H1 (cell line): ENCODE data around the gene MKI67. TPM values are rescaled to one million over a fixed set of nuclear protein-coding genes. Genes with fewer than 3 reads are reported as not detected.

ENCODE experiments used
- ASH2L ChIP-seq: fragments of 200-600, 300-600 bp; sonication (generic); IDR thresholded peaks from one replicate; pipeline ENCODE4 v1.7.1; 2017; ENCODE audit warnings: low read length
- BACH1 ChIP-seq: IDR thresholded peaks from 2 replicates; pipeline ENCODE4 v1.6.1; 2012; ENCODE audit warnings: low read length, improper control_type of control experiment
- BCL11A ChIP-seq, 2 experiments: IDR thresholded peaks; one replicate each; pipeline ENCODE4 v1.6.1; 2011; ENCODE audit warnings: low read depth in 2 of 2, low read length in 2 of 2, mild to moderate bottlenecking in 2 of 2
- CHD1 ChIP-seq: IDR thresholded peaks from 2 replicates; pipeline ENCODE4 v1.6.1; 2012; ENCODE audit warnings: low read depth, low read length, improper control_type of control experiment
- CTCF ChIP-seq, 3 experiments: IDR thresholded peaks; 1 replicate in 2 of 3; 2 replicates in 1 of 3; pipeline versions ENCODE4 v1.5.1 to v1.6.1; 2011; ENCODE audit warnings: low read length in 3 of 3, mild to moderate bottlenecking in 3 of 3, inconsistent platforms in 2 of 3, low read depth in 1 of 3, moderate library complexity in 1 of 3; ENCODE audit not compliant: insufficient read depth in 1 of 3; ENCODE audit errors: control extremely low read depth in 1 of 3
- EZH2 ChIP-seq: fragments of 200-600 bp; sonication (generic); IDR thresholded peaks from 2 replicates; pipeline ENCODE4 v1.7.1; 2012; ENCODE audit warnings: low read depth, mild to moderate bottlenecking, moderate library complexity, low read length, inconsistent platforms; ENCODE audit not compliant: severe bottlenecking
- FOSL1 ChIP-seq: IDR thresholded peaks from 2 replicates; pipeline ENCODE4 v1.6.1; 2011; ENCODE audit warnings: mild to moderate bottlenecking, low read depth, low read length, moderate library complexity; ENCODE audit not compliant: insufficient read depth
- GABPA ChIP-seq: IDR thresholded peaks from 2 replicates; pipeline ENCODE4 v1.6.1; 2011; ENCODE audit warnings: mild to moderate bottlenecking, low read length, moderate library complexity, borderline replicate concordance; ENCODE audit not compliant: insufficient read depth
- GTF2F1 ChIP-seq: IDR thresholded peaks from 2 replicates; pipeline ENCODE4 v1.6.1; 2012; ENCODE audit warnings: low read depth, low read length, improper control_type of control experiment, borderline replicate concordance
- KDM4A ChIP-seq: IDR thresholded peaks from one replicate; pipeline ENCODE4 v1.7.1; 2012; ENCODE audit warnings: low read depth, mild to moderate bottlenecking, moderate library complexity, low read length, inconsistent platforms; ENCODE audit not compliant: severe bottlenecking
- MAFK ChIP-seq: IDR thresholded peaks from 2 replicates; pipeline ENCODE4 v1.6.1; 2012; ENCODE audit warnings: low read depth, mild to moderate bottlenecking, improper control_type of control experiment, low read length
- NRF1 ChIP-seq: IDR thresholded peaks from 2 replicates; pipeline ENCODE4 v1.6.1; 2011; ENCODE audit warnings: mild to moderate bottlenecking, low read depth, low read length, improper control_type of control experiment
- PHF8 ChIP-seq: fragments of 200-600 bp; sonication (generic); conservative IDR thresholded peaks from 2 replicates; pipeline ENCODE4 v1.7.1; 2012; ENCODE audit warnings: low read depth, mild to moderate bottlenecking, inconsistent platforms, low read length, moderate library complexity
- POLR2A ChIP-seq, 2 experiments: IDR thresholded peaks; 1 replicate in 1 of 2; 2 replicates in 1 of 2; pipeline ENCODE4 v1.6.1; 2011; ENCODE audit warnings: low read depth in 2 of 2, low read length in 2 of 2, mild to moderate bottlenecking in 2 of 2; ENCODE audit errors: control extremely low read depth in 1 of 2
- POU5F1 ChIP-seq: IDR thresholded peaks from 2 replicates; pipeline ENCODE4 v1.6.1; 2011; ENCODE audit warnings: low read depth, mild to moderate bottlenecking, low read length, moderate library complexity
- SP4 ChIP-seq: IDR thresholded peaks from 2 replicates; pipeline ENCODE4 v1.6.1; 2012; ENCODE audit warnings: low read length, inconsistent platforms
- SRF ChIP-seq: IDR thresholded peaks from 2 replicates; pipeline ENCODE4 v1.6.1; 2011; ENCODE audit warnings: mild to moderate bottlenecking, low read depth, low read length, moderate library complexity
- TAF7 ChIP-seq: optimal IDR thresholded peaks from 2 replicates; pipeline ENCODE3; 2011; ENCODE audit warnings: low read depth, mild to moderate bottlenecking, inconsistent platforms, low read length, moderate library complexity, borderline replicate concordance
- TEAD4 ChIP-seq: IDR thresholded peaks from 2 replicates; pipeline ENCODE4 v1.6.1; 2012; ENCODE audit warnings: low read depth, low read length, inconsistent platforms, mixed read lengths
- polyA plus RNA-seq, 7 experiments: library from polyadenylated mRNA; depleted of rRNA in 3 of 7; stranded (reverse) in 5 of 7; unstranded in 2 of 7; fragments of >200 nt in 5 of 7; fragments of 200-250 nt in 2 of 7; gene quantifications; 1 replicate in 5 of 7; 2 replicates in 1 of 7; 4 replicates in 1 of 7; pipeline versions ENCODE4 v1.2.1 to v1.2.3, GENCODE V29; 2011 to 2013; ENCODE audit warnings: missing spikeins in 2 of 7, mixed read lengths in 2 of 7
- total RNA-seq: library from RNA; stranded (reverse); fragmentation: NEBNext Ultra II Directional; extraction: Animal tissue kit (Norgen Biotek cat#: 25700); gene quantifications from 2 replicates; pipeline ENCODE4 v1.2.1, GENCODE V29; 2021
- TF ChIP-seq, protein P1 (sequence below): IDR thresholded peaks from 2 replicates; pipeline ENCODE4 v1.6.1; 2012; ENCODE audit warnings: low read length, inconsistent platforms
- TF ChIP-seq, protein P2 (sequence below): IDR thresholded peaks from 2 replicates; pipeline ENCODE4 v1.6.1; 2011; ENCODE audit warnings: low read depth, mild to moderate bottlenecking, low read length; ENCODE audit not compliant: insufficient read depth

Gene MKI67
- total and polyA plus RNA-seq, 2 of the 8 experiments (the other 6 are each of a cell fraction or from before 2014, with no cell fraction given) = 15.8 to 85.1 TPM

- no peak for TF ChIP-seq POU5F1
- TF ChIP-seq FOSL1 = no peak
- TF ChIP-seq BACH1 = peak; percentile 56; the same call in 1 of the 2 replicates
- TF ChIP-seq POLR2A (IDR thresholded peaks at IDR 0.05; ENCODE audit: control extremely low read depth in 1 of 2, low read depth in 2 of 2, low read length in 2 of 2) = no peak
- no peak for TF ChIP-seq CHD1
- no peak for TF ChIP-seq MAFK
- TF ChIP-seq SRF = no peak
- no peak for TF ChIP-seq EZH2
- peak; percentile 28 for TF ChIP-seq ASH2L
- TF ChIP-seq, protein P1, sequence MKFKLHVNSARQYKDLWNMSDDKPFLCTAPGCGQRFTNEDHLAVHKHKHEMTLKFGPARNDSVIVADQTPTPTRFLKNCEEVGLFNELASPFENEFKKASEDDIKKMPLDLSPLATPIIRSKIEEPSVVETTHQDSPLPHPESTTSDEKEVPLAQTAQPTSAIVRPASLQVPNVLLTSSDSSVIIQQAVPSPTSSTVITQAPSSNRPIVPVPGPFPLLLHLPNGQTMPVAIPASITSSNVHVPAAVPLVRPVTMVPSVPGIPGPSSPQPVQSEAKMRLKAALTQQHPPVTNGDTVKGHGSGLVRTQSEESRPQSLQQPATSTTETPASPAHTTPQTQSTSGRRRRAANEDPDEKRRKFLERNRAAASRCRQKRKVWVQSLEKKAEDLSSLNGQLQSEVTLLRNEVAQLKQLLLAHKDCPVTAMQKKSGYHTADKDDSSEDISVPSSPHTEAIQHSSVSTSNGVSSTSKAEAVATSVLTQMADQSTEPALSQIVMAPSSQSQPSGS = no peak
- TF ChIP-seq CTCF (IDR thresholded peaks at IDR 0.05; ENCODE audit: control extremely low read depth in 1 of 3, insufficient read depth in 1 of 3, low read depth in 1 of 3, low read length in 3 of 3) = peak; percentile 87 to 97 (median 92)
- no peak for TF ChIP-seq BCL11A (IDR thresholded peaks at IDR 0.05; ENCODE audit: low read depth in 2 of 2, low read length in 2 of 2)
- TF ChIP-seq SP4 = no peak
- 0 out of 2 replicates have a peak, but pooled peaks have one; percentile 15 for TF ChIP-seq TEAD4
- peak; percentile 96 for TF ChIP-seq KDM4A
- no peak for TF ChIP-seq GABPA
- peak; percentile 8; the same call in 1 of the 2 replicates for TF ChIP-seq NRF1
- TF ChIP-seq, protein P2, sequence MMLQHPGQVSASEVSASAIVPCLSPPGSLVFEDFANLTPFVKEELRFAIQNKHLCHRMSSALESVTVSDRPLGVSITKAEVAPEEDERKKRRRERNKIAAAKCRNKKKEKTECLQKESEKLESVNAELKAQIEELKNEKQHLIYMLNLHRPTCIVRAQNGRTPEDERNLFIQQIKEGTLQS = no peak
- 0 out of 2 replicates have a peak, but pooled peaks have one; percentile 37 for TF ChIP-seq PHF8
- no peak for TF ChIP-seq TAF7
- TF ChIP-seq GTF2F1 = no peak
Measured at GRCh38 chr10:128150045-128150493, 23.8 kb upstream of the MKI67 start (continued).
